ENCODE measurements around the gene FAM234B.

DNA sequence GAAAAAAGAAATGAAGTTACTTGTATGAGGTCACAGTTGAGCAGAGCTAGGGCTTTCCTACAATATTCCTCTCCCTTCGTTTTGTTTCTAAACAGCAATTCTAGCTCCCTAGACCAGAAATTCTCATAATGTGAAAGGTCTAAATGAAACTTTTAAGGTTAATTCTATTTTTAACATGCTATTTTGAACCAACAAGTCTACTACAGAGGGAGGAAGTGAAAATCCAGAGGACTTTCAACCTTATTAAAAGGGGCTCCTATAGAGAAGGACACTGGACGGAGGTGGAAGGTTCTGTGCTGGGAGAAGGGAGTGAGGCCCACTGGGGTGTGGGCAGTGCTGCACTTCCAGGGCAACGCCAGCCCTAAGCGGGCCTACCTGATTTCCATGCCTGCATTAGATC lies 45.9 kb downstream of the FAM234B start:
- TF ChIP-seq, protein P1, sequence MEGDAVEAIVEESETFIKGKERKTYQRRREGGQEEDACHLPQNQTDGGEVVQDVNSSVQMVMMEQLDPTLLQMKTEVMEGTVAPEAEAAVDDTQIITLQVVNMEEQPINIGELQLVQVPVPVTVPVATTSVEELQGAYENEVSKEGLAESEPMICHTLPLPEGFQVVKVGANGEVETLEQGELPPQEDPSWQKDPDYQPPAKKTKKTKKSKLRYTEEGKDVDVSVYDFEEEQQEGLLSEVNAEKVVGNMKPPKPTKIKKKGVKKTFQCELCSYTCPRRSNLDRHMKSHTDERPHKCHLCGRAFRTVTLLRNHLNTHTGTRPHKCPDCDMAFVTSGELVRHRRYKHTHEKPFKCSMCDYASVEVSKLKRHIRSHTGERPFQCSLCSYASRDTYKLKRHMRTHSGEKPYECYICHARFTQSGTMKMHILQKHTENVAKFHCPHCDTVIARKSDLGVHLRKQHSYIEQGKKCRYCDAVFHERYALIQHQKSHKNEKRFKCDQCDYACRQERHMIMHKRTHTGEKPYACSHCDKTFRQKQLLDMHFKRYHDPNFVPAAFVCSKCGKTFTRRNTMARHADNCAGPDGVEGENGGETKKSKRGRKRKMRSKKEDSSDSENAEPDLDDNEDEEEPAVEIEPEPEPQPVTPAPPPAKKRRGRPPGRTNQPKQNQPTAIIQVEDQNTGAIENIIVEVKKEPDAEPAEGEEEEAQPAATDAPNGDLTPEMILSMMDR (conservative IDR thresholded peaks at IDR 0.05), result no peak
- no peak for TF ChIP-seq EZH2 (IDR thresholded peaks at IDR 0.05; ENCODE audit: low read depth)
